ENCODE data around the gene POLR2A.
"Not testable (repeated sequence)": the region's sequence is repeated elsewhere in the genome, so short reads cannot be mapped to it uniquely, and the experiment has no call there.

The POLR2A gene

GRCh38 chr17:7478276-7479212 is 5.6 kb upstream of the POLR2A start:
- in situ Hi-C loops (cut with MboI; ENCODE audit: low sequenced_read_pairs): no loop called here

- in situ Hi-C loops (cut with MboI; ENCODE audit: low sequenced_read_pairs): no loop called here
These were observed 4.7 kb upstream of the POLR2A start, which contains the start of gene ZBTB4 for GRCh38 chr17:7479213-7480088. ZBTB4 (minus strand) TSS chr17:7479631; CDS start chr17:7466801, 12,830 bp downstream.

- in situ Hi-C loops (cut with MboI; ENCODE audit: low sequenced_read_pairs): no loop called here
These were observed 4.1 kb upstream of the POLR2A start for GRCh38 chr17:7480089-7480384.

- in situ Hi-C loops (cut with MboI; ENCODE audit: low sequenced_read_pairs): not testable (repeated sequence)
These were observed 2.9 kb upstream of the POLR2A start, which contains the start of gene SLC35G6 for GRCh38 chr17:7481275-7481674. SLC35G6 (plus strand) TSS chr17:7481446; CDS start chr17:7481517, 71 bp downstream.

- in situ Hi-C loops (cut with MboI; ENCODE audit: low sequenced_read_pairs): not testable (repeated sequence)
These were observed 2.1 kb upstream of the POLR2A start for GRCh38 chr17:7481842-7482741.

- in situ Hi-C loops (cut with MboI; ENCODE audit: low sequenced_read_pairs): not testable (repeated sequence)
These were observed 1.5 kb upstream of the POLR2A start for GRCh38 chr17:7482742-7483088.

- in situ Hi-C loops (cut with MboI; ENCODE audit: low sequenced_read_pairs): no loop called here
These were observed 705 bp upstream of the POLR2A start for GRCh38 chr17:7483255-7484066.

GRCh38 chr17:7484919-7485377 is 782 bp downstream of the POLR2A start:
- in situ Hi-C loops (cut with MboI; ENCODE audit: low sequenced_read_pairs): no loop called here

GRCh38 chr17:7486181-7486580 is 2.0 kb downstream of the POLR2A start:
- in situ Hi-C loops (cut with MboI; ENCODE audit: low sequenced_read_pairs): no loop called here

GRCh38 chr17:7490144-7490543 is 6.0 kb downstream of the POLR2A start:
- in situ Hi-C loops (cut with MboI; ENCODE audit: low sequenced_read_pairs): no loop called here

GRCh38 chr17:7491583-7491982 is 7.4 kb downstream of the POLR2A start:
- in situ Hi-C loops (cut with MboI; ENCODE audit: low sequenced_read_pairs): no loop called here

GRCh38 chr17:7493941-7494340 is 9.8 kb downstream of the POLR2A start:
- in situ Hi-C loops (cut with MboI; ENCODE audit: low sequenced_read_pairs): no loop called here

- in situ Hi-C loops (cut with MboI; ENCODE audit: low sequenced_read_pairs): no loop called here
These were observed 11.8 kb downstream of the POLR2A start for GRCh38 chr17:7495906-7496434.

GRCh38 chr17:7496470-7497183 is 12.5 kb downstream of the POLR2A start:
- in situ Hi-C loops (cut with MboI; ENCODE audit: low sequenced_read_pairs): no loop called here

- in situ Hi-C loops (cut with MboI; ENCODE audit: low sequenced_read_pairs): no loop called here
These were observed 13.1 kb downstream of the POLR2A start for GRCh38 chr17:7497228-7497627.

- in situ Hi-C loops (cut with MboI; ENCODE audit: low sequenced_read_pairs): no loop called here
These were observed 13.5 kb downstream of the POLR2A start for GRCh38 chr17:7497636-7498035.

GRCh38 chr17:7499161-7499560 is 15.0 kb downstream of the POLR2A start:
- in situ Hi-C loops (cut with MboI; ENCODE audit: low sequenced_read_pairs): no loop called here

- in situ Hi-C loops (cut with MboI; ENCODE audit: low sequenced_read_pairs): no loop called here
These were observed 17.6 kb downstream of the POLR2A start for GRCh38 chr17:7501729-7502128.
